Panc1 (cell line): ENCODE measurements around the gene FOSL2. TPM values are rescaled to one million over a fixed set of nuclear protein-coding genes. Genes with fewer than 3 reads are reported as not detected.

Experiments
- ATAC-seq: fragments of 200-7000 bp; cut with Tn5 transposase; 2 replicates; pipeline ENCODE4 v1.9.1; 2020; ENCODE audit warnings: mild to moderate bottlenecking, moderate library complexity
- BruUV-seq: library from RNA; stranded (reverse); fragments of 400-500 nt; replicated peaks from 2 replicates; lab custom pipeline; 2021; lab: Mats Ljungman, UMichigan
- CTCF ChIA-PET: fragments of 300-600 bp; sonication (Branson Sonifier 250); formaldehyde crosslinking; loops from one replicate; lab custom pipeline; 2022; ENCODE audit warnings: antibody characterized with exemption; lab: Charles Lee
- POLR2A ChIA-PET: fragments of 300-600 bp; sonication (Branson Sonifier 250); formaldehyde crosslinking; loops from one replicate; lab custom pipeline; 2022; ENCODE audit warnings: antibody characterized with exemption; lab: Charles Lee
- DNase-seq: peaks from one replicate; pipeline ENCODE4 v3.0.0-alpha.2; 2010; ENCODE audit warnings: low read depth, low spot score
- H3K27ac ChIP-seq: 2 replicates; pipeline ENCODE4 v1.5.1; 2011; ENCODE audit warnings: mild to moderate bottlenecking, low read length, inconsistent platforms
- H3K27me3 ChIP-seq: fragments of 200-500 bp; sonication (Bioruptor generic); 2 replicates; pipeline ENCODE4 v1.6.0; 2014; ENCODE audit warnings: low read length, inconsistent platforms; ENCODE audit not compliant: control insufficient read depth, insufficient read depth
- H3K36me3 ChIP-seq: fragments of 200-500 bp; sonication (Bioruptor generic); 2 replicates; pipeline ENCODE4 v1.5.1; 2014; ENCODE audit warnings: inconsistent platforms, mild to moderate bottlenecking, low read length, moderate library complexity; ENCODE audit not compliant: control insufficient read depth, insufficient read depth
- H3K4me1 ChIP-seq: 2 replicates; pipeline ENCODE4 v1.5.1; 2011; ENCODE audit warnings: inconsistent platforms, mild to moderate bottlenecking, low read length, moderate library complexity; ENCODE audit not compliant: control insufficient read depth, insufficient read depth
- H3K4me3 ChIP-seq, 2 experiments: 2 replicates each; pipeline ENCODE4 v1.5.1; 2011 to 2012; ENCODE audit warnings: low read depth in 2 of 2, low read length in 2 of 2, mild to moderate bottlenecking in 2 of 2, inconsistent platforms in 1 of 2, moderate library complexity in 1 of 2
- H3K9me3 ChIP-seq: fragments of 200-500 bp; sonication (Bioruptor generic); 2 replicates; pipeline ENCODE4 v1.5.1; 2014; ENCODE audit warnings: low read depth, mild to moderate bottlenecking, inconsistent platforms, low read length, moderate library complexity; ENCODE audit not compliant: control insufficient read depth, insufficient read depth
- CTCF ChIP-seq: fragments of 450-650 bp; IDR thresholded peaks from 2 replicates; pipeline ENCODE4 v1.5.1; 2017; ENCODE audit warnings: mild to moderate bottlenecking
- POLR2AphosphoS5 ChIP-seq: IDR thresholded peaks from 2 replicates; pipeline ENCODE4 v1.6.1; 2012; ENCODE audit warnings: mild to moderate bottlenecking, low read depth, low read length, moderate library complexity
- REST ChIP-seq, 2 experiments: IDR thresholded peaks; 2 replicates each; pipeline ENCODE4 v1.6.1; 2011 to 2012; ENCODE audit warnings: low read depth in 2 of 2, control low read depth in 1 of 2, low read length in 1 of 2, mild to moderate bottlenecking in 1 of 2, moderate library complexity in 1 of 2; ENCODE audit not compliant: insufficient read depth in 1 of 2
- SIN3A ChIP-seq: IDR thresholded peaks from 2 replicates; pipeline ENCODE4 v1.6.1; 2012; ENCODE audit warnings: low read depth, mild to moderate bottlenecking, low read length, moderate library complexity, borderline replicate concordance; ENCODE audit not compliant: insufficient read depth
- TCF7L2 ChIP-seq: IDR thresholded peaks from 2 replicates; pipeline ENCODE4 v1.6.1; 2011; ENCODE audit warnings: mild to moderate bottlenecking, low read depth, low read length, inconsistent platforms
- in situ Hi-C: cut with HindIII; loops from 2 replicates; pipeline ENCODE4 v1.10.0; 2016; ENCODE audit warnings: low sequenced_read_pairs, low pct_unique_long_range_greater_than_20kb
- intact Hi-C: fragments of 100-400 bp; cut with micrococcal nuclease; formaldehyde crosslinking; loops from one replicate; pipeline ENCODE4 v1.10.0; 2022; ENCODE audit not compliant: unreplicated experiment
- total RNA-seq: library from RNA; stranded (reverse); gene quantifications from one replicate; pipeline ENCODE4 v1.2.1, GENCODE V29; 2021; ENCODE audit not compliant: unreplicated experiment

The FOSL2 gene
- total RNA-seq, 1 experiment from 2014 or later, result 29.0 TPM

- DNase-seq, result no peak
- TF ChIP-seq CTCF (no peak), TCF7L2 (no peak), REST (IDR thresholded peaks at IDR 0.05; ENCODE audit: insufficient read depth in 1 of 2, low read depth in 2 of 2, low read length in 1 of 2) (no peak)
- POLR2A ChIA-PET, result no interaction called here
- no peaks in the 10 kb centered on the region for H3K27me3 ChIP-seq
- ATAC-seq, result no peak
- CTCF ChIA-PET, result no interaction called here
- BruUV-seq, result no TSS peak
- H3K27ac ChIP-seq, result no peak overlapping the region
- in situ Hi-C loops (no loop called here), intact Hi-C loops (no loop called here)
- no peaks in the 10 kb centered on the region for H3K36me3 ChIP-seq
- peaks cover 5% of the 10 kb centered on the region; the same call in 1 of the 2 replicates for H3K4me1 ChIP-seq
- H3K9me3 ChIP-seq, result no peaks in the 10 kb centered on the region
- H3K4me3 ChIP-seq, result no peak overlapping the region
These were observed 52.3 kb downstream of the FOSL2 start for GRCh38 chr2:28444956-28445355.

- Histone ChIP-seq H3K27ac (no peak overlapping the region), H3K4me3 (no peak overlapping the region), H3K36me3 (no peaks in the 10 kb centered on the region), H3K9me3 (no peaks in the 10 kb centered on the region), H3K4me1 (peaks cover 5% of the 10 kb centered on the region; the same call in 1 of the 2 replicates), H3K27me3 (no peaks in the 10 kb centered on the region)
- ATAC-seq (peak; percentile 93), DNase-seq (peak; percentile 91)
- in situ Hi-C loops, result no loop called here
- POLR2A ChIA-PET, result interaction anchor here (0.6 kb wide), 1 partner anchor 898 kb away, joined by 6 read pairs; no protein-coding TSS in a partner anchor
- TF ChIP-seq SIN3A (no peak), POLR2AphosphoS5 (no peak), TCF7L2 (no peak), CTCF (no peak), REST (IDR thresholded peaks at IDR 0.05; ENCODE audit: insufficient read depth in 1 of 2, low read depth in 2 of 2, low read length in 1 of 2) (no peak)
- CTCF ChIA-PET, result no interaction called here
- intact Hi-C loops, result no loop called here
- no TSS peak for BruUV-seq
These were observed 53.0 kb downstream of the FOSL2 start for GRCh38 chr2:28445448-28446258.
